ENCODE measurements around the gene PI4KA.
A peak's percentile ranks its signal among the peaks of the same experiment; 100 is the strongest.
"Not testable (repeated sequence)": the region's sequence is repeated elsewhere in the genome, so short reads cannot be mapped to it uniquely, and the experiment has no call there.

PI4KA gene

GRCh38 chr22:20858615-20859416 lies at the start of gene PI4KA, which contains the start of gene SNAP29:
Gene PI4KA, minus strand, starts transcription at chr22:20858811. Its CDS starts 86 bp downstream, at chr22:20858725.
Gene SNAP29, plus strand, starts transcription at chr22:20859007. Its CDS starts 104 bp downstream, at chr22:20859111.
- peak; percentile 99 for DNase-seq

- no peak for DNase-seq
These were observed 47.8 kb upstream of the PI4KA start for GRCh38 chr22:20906387-20906767.

GRCh38 chr22:20905415-20906386 lies 47.1 kb upstream of the PI4KA start:
- no peak for DNase-seq

DNA sequence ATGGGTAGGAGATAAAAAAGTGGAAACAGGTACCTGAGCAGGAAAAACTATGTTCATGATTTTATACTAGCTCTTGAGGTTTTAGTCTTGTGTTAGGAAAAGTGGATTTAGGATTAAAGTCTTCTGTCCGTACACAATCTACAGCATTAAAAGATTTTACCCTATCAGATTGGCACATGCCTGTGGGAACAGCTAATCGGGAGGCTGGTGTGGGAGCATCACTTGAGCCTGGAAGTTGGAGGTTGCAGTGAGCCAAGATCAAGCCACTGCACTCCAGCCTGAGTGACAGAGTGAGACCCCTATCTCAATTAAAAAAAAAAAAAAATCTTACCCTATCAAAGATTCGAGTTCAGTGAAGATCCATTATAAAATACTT lies 46.4 kb upstream of the PI4KA start:
- DNase-seq: no peak

DNA sequence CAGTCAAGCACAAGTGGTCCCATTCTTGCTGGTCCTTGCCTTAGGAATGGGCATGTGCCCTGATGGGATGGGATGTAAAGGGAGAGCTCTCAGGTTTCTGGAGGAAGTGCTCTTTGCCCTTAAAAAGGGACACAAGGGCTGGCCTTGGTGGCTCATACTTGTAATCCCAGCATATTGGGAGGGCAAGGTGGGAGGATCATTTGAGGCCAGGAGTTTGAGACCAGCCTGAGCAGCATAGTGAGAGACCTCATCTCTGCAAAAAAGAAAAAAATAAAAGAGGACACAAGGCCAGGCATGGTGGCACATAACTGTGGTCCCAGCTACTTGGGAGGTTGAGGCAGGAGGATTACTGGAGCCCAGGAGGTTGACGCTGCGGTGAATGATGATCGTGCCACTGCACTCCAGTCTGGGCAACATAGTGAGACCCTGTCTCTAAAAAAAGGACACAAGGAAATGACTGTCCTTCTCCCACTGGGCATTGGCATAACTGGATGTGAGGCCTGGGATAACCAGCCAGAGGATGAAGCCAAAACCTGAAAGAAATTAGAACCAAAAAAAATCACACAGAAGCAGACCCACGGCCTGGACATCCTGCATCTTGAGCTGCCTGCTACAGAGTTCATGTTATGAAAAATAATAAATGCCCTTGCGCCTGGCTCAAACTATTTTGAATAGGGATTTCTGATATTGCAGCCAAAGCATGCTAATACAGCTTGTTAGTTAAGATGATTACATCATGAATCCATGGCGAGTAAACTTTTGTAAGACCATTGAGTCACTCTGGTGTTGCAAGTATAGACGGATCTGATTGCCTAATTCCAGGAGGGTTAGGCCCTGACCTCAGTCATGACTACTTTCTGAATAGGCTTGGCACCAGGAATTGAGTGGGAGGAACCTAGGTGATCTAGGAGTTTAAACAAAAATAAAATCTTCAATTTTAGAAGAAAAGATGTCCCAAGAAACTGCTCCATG lies 45.7 kb upstream of the PI4KA start:
- DNase-seq: no peak

- DNase-seq: no peak
These were observed 44.5 kb upstream of the PI4KA start for GRCh38 chr22:20903093-20903492.

DNA sequence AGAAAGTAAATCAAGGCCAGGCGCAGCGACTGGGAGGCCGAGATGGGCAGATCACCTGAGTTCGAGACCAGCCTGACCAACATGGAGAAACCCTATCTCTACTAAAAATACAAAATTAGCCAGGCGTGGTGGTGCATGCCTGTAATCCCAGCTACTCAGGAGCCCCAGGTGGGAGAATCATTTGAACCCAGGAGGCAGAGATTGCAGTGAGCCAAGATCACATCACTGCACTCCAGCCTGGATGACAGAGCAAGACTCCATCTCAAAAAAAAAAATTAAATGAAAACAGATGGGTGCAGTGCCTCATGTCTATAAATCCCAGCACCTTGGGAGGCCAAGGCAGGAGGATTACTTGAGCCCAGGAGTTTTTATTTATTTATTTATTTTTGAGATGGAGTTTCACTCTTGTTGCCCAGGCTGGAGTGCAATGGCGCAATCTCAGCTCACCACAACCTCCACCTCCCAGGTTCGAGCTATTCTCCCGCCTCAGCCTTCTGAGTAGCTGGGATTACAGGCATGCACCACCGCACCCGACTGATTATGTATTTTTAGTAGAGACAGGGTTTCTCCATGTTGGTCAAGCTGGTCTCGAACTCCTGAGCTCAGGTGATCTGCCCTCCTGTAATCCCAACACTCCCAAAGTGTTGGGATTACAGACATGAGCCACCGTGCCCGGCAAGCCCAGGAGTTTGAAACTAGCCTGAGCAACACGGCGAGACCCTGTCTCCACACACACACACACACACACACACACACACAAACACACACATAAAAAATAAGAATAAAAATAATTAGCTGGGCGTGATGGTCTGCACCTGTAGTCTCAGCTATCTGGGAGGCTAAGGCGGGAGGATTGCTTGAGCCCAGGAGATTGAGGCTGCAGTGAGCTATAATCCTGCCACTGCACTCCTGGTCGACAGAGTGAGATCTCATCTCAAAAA lies 42.8 kb upstream of the PI4KA start:
- not testable (repeated sequence) for DNase-seq

- no peak for DNase-seq
These were observed 41.3 kb upstream of the PI4KA start for GRCh38 chr22:20899827-20900423.

DNA sequence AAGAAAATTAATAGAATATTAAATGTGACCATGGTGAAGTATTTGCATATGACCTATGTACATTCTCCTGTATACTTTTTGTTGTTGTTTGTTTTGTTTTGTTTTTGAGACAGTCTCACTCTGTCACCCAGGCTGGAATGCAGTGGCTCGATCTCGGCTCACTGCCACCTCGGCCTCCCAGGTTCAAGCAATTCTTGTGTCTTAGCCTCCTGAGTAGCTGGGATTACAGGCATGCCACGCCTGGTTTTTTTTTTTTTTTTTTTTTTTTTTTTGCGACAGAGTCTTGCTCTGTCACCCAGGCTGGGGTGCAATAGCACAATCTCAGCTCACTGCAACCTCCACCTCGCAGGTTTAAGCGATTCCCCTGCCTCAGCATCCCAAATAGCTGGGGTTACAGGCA lies 39.1 kb upstream of the PI4KA start:
- not testable (repeated sequence) for DNase-seq

DNA sequence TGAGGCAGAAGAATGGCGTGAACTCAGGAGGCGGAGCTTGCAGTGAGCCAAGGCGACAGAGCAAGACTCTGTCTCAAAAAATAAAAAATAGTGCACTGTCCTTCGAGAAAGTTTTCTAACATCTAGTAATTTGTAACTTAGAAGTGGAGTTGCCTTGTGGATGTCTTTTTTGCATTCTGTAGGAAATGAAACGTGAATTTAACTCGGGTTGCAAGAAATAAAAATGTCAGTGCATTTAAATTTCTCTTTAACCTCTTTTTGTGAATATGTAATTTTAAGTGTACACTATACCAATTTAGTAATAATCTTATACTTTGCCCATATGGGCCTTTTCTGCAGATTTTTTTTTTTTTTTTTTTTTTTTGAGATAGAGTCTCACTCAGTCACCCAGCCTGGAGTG lies 32.4 kb upstream of the PI4KA start:
- no peak for DNase-seq

DNA sequence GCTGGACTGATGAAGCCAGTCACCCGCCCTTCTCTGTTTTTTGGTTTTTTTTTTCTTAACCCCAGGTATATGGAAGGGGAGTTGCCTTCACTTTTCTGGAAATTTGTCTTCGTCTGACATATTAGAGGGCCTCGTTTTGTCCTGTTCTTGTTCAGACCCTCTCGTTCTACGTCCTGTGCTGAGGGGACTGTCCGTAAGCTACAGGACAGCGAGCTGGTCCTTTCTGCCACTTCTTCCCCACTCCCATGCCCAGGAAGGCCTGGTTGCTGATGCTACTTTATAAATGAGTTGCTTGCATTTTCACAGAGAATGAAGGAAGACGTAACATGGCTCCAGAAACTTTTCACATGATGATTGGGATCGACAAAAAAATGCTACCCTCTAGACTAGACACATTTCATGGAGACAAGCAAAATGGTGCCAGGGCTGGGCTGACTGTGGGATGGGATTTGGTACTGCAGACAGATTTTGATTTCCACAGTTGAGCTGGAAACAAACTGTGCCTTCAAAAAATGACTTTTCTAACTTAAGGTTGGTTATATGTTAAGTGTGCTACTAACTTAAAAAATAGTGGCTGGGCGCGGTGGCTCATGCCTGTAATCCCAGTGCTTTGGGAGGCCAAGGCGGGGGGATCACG lies 31.4 kb upstream of the PI4KA start:
- no peak for DNase-seq

DNA sequence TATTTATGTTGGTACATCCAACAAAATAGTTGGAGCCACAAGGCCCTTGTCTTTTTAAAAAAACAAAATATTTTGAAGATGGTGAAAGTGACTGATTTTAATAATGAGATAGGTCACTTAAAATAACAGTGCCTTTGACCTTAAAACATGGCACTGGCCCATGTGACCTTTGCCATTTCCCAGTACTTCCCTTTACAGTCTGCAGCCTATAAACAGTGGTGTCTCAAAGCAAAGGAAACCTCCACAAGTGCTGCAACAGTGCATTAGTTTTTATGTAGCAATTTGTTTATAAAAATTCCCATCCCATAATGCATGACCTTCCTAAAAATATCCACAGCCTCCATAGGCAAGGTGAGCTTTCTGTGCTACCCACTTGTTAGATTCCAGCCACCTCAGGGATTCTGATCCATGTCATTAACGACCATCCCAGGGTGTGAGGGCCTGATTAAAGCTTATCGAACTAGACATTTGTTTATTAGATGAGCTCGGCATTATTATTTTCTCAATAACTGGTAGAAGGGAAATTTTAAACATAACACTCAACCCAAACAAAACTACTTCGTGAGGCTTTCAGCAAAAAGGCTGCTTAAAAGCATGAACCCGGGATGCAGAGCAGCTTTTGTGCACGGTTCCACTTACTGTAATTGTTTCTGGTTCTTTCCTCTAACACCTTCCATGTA lies 30.6 kb upstream of the PI4KA start:
- DNase-seq: no peak

DNA sequence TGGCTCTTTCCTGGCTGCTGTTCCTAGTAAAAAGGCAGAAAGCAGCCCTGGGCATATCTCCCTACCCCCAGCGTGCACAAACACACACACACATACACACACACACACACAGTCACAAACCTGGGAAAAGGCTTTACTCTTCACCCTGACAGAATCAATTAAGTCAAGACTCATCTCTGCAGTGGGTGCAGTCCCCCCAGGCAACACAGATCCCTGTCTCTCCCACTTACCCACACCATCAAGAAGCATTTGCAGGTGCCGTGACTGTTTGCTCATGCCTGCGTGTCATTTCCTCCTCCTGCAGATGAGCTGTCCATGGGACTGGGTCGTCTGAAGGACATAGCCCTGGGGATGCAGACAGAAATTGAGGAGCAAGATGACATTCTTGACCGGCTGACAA lies 28.8 kb upstream of the PI4KA start:
- DNase-seq: peak; percentile 96

GRCh38 chr22:20885557-20886323 lies 27.1 kb upstream of the PI4KA start:
- DNase-seq: peak; percentile 98

DNA sequence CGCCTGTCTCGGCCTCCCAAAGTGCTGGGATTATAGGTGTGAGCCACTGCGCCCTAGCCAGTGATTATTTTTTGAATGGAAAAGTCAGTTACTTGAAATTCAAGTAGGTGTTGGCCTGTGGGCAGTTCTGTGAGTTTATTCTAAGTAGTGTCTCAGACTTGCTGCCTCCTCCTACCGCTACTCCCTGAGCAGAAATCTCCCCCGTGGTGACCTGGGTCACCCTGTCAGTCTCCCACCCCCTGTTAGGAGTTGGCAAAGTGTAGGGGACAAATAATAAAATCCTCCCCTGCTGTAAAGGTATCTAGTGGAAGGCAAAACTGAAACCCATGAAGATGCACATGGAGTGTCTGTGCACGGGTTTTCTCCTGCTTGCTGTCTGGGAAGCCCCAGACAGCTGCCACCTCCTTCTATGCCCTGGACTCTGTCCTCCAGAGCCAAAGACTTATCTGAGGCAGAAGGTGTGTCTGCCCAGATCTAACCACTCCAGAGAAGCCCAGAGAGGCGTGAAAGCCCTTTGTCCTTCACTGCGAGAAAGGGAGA lies 26.5 kb upstream of the PI4KA start:
- DNase-seq: no peak

GRCh38 chr22:20884454-20884853 lies 25.8 kb upstream of the PI4KA start:
- no peak for DNase-seq

DNA sequence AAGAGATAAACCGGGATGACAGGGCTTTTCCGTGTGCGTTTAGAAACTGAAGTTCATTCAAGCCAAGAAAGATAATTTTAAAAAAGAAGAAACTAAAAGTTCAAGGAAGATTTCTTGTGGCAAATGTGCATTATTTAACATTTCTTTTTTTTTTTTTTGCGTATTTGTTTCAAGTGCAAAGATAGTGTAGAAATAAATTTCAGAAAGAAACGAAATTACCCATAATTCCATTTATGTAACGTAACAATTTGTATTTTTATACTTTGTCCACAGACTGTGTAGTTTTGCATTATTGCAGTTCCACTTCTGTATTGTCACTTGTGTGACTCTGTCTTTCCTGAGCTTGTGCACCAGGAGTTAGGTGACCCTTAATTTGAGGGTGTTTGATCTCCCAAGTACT lies 24.2 kb upstream of the PI4KA start:
- no peak for DNase-seq
